Fibroblast of lung (primary cell): Measurements from ENCODE around the gene FRS2.

ENCODE experiments used
- EZH2 ChIP-seq: IDR thresholded peaks from 2 replicates; pipeline ENCODE4 v1.5.1; 2012; ENCODE audit warnings: low read length, control low read depth, mild to moderate bottlenecking; ENCODE audit errors: missing control alignments
- TF ChIP-seq, protein P1 (sequence below), 2 donors: IDR thresholded peaks in 1 of 2; conservative IDR thresholded peaks in 1 of 2; 1 replicate in 1 of 2; 2 replicates in 1 of 2; pipeline ENCODE4 v1.5.1; 2011 to 2012; ENCODE audit warnings: low read length in 2 of 2, control low read depth in 1 of 2, inconsistent platforms in 1 of 2, low read depth in 1 of 2, mild to moderate bottlenecking in 1 of 2

DNA sequence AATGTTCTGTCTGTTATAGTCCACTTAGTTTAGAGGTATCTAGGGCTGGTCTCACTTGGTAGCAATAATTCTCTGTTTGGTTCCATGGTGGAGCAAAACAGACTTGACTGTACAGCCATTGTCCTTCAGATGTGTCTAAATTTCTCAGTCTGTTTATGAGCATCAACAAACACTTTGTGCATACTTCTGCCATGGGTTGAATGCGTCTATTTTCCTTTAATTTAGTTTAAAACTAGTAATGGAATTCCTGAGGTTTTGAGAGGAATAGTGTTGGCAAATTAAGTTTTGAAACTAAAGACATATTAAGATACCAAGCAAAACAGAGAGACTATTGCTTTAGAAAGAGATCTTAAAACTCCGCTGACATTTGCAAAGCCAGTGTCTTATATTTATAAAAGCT is 22.6 kb downstream of the FRS2 start:
- TF ChIP-seq, protein P1, sequence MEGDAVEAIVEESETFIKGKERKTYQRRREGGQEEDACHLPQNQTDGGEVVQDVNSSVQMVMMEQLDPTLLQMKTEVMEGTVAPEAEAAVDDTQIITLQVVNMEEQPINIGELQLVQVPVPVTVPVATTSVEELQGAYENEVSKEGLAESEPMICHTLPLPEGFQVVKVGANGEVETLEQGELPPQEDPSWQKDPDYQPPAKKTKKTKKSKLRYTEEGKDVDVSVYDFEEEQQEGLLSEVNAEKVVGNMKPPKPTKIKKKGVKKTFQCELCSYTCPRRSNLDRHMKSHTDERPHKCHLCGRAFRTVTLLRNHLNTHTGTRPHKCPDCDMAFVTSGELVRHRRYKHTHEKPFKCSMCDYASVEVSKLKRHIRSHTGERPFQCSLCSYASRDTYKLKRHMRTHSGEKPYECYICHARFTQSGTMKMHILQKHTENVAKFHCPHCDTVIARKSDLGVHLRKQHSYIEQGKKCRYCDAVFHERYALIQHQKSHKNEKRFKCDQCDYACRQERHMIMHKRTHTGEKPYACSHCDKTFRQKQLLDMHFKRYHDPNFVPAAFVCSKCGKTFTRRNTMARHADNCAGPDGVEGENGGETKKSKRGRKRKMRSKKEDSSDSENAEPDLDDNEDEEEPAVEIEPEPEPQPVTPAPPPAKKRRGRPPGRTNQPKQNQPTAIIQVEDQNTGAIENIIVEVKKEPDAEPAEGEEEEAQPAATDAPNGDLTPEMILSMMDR (conservative IDR thresholded peaks at IDR 0.05 in 1 of 2, IDR thresholded peaks at IDR 0.05 in 1 of 2; ENCODE audit: low read depth in 1 of 2, low read length in 2 of 2) = no peak
- no peak for TF ChIP-seq EZH2
